Measurements from ENCODE around the gene CFC1. TPM values are rescaled to one million over a fixed set of nuclear protein-coding genes. Genes with fewer than 3 reads are reported as not detected.
"Not testable (repeated sequence)": the region's sequence is repeated elsewhere in the genome, so short reads cannot be mapped to it uniquely, and the experiment has no call there.

The CFC1 gene
- total and polyA plus RNA-seq, 2 of the 8 experiments (the other 6 are each of a cell fraction or from before 2014, with no cell fraction given), result 0.14 TPM; not detected in 1

DNA sequence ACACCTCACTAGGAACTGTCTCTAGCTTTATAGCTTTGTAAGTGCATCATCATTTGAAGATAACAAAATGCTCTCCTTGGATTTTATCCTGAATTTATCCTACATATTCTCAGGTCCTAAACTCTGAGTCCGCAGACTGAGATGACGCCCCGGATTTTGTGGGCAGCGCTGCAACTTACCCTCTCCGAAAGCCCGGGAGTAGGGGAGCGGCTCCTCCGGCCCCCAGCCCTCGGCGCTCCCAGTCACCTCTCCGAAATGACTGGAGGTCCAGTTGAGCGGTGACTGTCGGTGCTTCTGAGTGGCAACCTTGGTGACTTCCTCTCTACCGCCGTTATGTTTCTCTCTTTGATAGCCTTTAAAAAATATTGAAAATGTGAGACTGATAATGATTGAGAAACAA, 912 bp downstream of the CFC1 start:
- WGBS, 2 experiments (ENCODE audit: extremely low coverage in 1 of 2, insufficient coverage in 1 of 2, insufficient read length in 1 of 2, insufficient replicate concordance in 2 of 2, low coverage in 1 of 2, low lambda C conversion rate in 2 of 2, missing lambda C conversion rate in 1 of 2), result 29% methylated on average over 11 of the region's 15 CpGs; no CpG with 5 or more reads in 1 of the 2 experiments
- H2BK20ac ChIP-seq (ENCODE audit: low read length); H4K20me1 ChIP-seq (replicated peaks in 1 of 2; ENCODE audit: control insufficient read depth in 1 of 2, insufficient read depth in 2 of 2, low read length in 2 of 2); H3K4ac ChIP-seq (replicated peaks; ENCODE audit: insufficient read length, low read depth, low read length); H2BK5ac ChIP-seq (ENCODE audit: low read depth, low read length); H3K23me2 ChIP-seq (ENCODE audit: low read depth, low read length); H2AK5ac ChIP-seq (ENCODE audit: low read depth, low read length); H3K9ac ChIP-seq (replicated peaks in 1 of 4; ENCODE audit: extremely low read depth in 1 of 4, low read depth in 3 of 4, low read length in 3 of 4); H2AFZ ChIP-seq (ENCODE audit: low read length); FAIRE-seq; H3K56ac ChIP-seq (replicated peaks; ENCODE audit: insufficient read length, low read depth, low read length); H4K91ac ChIP-seq (replicated peaks; ENCODE audit: insufficient read length, low read length); H3K4me3 ChIP-seq (ENCODE audit: extremely low read depth in 1 of 4, insufficient read depth in 2 of 4, low read depth in 3 of 4, low read length in 4 of 4); H3K27me3 ChIP-seq (replicated peaks in 1 of 4; ENCODE audit: control insufficient read depth in 3 of 4, extremely low read depth in 1 of 4, insufficient read depth in 3 of 4, low read length in 3 of 4); CTCF ChIA-PET (ENCODE audit: partially characterized antibody); H3K14ac ChIP-seq (ENCODE audit: insufficient read length); H3K36me3 ChIP-seq (ENCODE audit: control insufficient read depth in 2 of 4, insufficient read depth in 4 of 4, low read length in 3 of 4); H2BK15ac ChIP-seq (ENCODE audit: low read length); H3K79me1 ChIP-seq (ENCODE audit: low read depth, low read length); H3K4me1 ChIP-seq (replicated peaks in 1 of 4; ENCODE audit: control insufficient read depth in 3 of 4, insufficient read depth in 4 of 4, low read length in 3 of 4); H3K18ac ChIP-seq (ENCODE audit: extremely low read depth, low read length); H4K5ac ChIP-seq (ENCODE audit: insufficient read length, low read depth, low read length); H2BK120ac ChIP-seq (replicated peaks; ENCODE audit: low read depth, low read length); H3K27ac ChIP-seq (ENCODE audit: low read depth, low read length); H4K8ac ChIP-seq (ENCODE audit: extremely low read depth, insufficient read depth, low read length); POLR2A ChIA-PET (ENCODE audit: partially characterized antibody); H3K79me2 ChIP-seq (ENCODE audit: control insufficient read depth in 1 of 2, insufficient read depth in 2 of 2, low read length in 2 of 2); H3K23ac ChIP-seq (ENCODE audit: insufficient read length); H3K9me3 ChIP-seq (ENCODE audit: insufficient read depth in 2 of 2, low read depth in 1 of 2, low read length in 1 of 2); H2BK12ac ChIP-seq (ENCODE audit: low read depth, low read length): not testable (repeated sequence)
- H3K4me2 ChIP-seq (ENCODE audit: insufficient read depth in 1 of 2, low read depth in 2 of 2, low read length in 2 of 2), result peak overlapping the region in 1 of 2 experiments; percentile 53; a peak in 1 of 4 replicates
- peak in 1 of 2 experiments; percentile 52 for DNase-seq (ENCODE audit: low read depth in 1 of 2, low spot score in 2 of 2)

DNA sequence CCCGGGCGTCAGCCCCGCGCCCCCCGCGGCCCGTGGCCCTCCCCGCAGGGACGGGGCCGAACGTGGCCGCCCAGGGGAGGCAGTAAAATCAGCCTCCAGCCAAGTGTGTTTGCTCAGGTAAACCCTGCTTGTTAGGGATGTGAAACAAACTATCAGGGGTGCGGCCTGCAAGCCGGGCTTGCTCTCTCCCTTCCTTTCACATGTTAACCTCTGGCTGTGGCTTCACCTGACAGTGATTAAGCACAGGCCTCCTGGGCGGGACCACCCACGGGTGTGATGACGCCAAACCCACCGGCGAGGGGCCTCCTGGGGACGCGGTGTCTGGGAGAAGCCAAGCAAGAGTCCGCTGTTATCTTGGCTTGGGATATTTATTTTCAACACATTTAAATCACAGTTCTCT, 1.4 kb downstream of the CFC1 start:
- WGBS, 2 experiments (ENCODE audit: extremely low coverage in 1 of 2, insufficient coverage in 1 of 2, insufficient read length in 1 of 2, insufficient replicate concordance in 2 of 2, low coverage in 1 of 2, low lambda C conversion rate in 2 of 2, missing lambda C conversion rate in 1 of 2), result no CpG with 5 or more reads among the region's 22 CpGs
- H3K23ac ChIP-seq (ENCODE audit: insufficient read length); H4K91ac ChIP-seq (replicated peaks; ENCODE audit: insufficient read length, low read length); H3K18ac ChIP-seq (ENCODE audit: extremely low read depth, low read length); H3K14ac ChIP-seq (ENCODE audit: insufficient read length); H3K9ac ChIP-seq (replicated peaks in 1 of 4; ENCODE audit: extremely low read depth in 1 of 4, low read depth in 3 of 4, low read length in 3 of 4); H3K4me3 ChIP-seq (ENCODE audit: extremely low read depth in 1 of 4, insufficient read depth in 2 of 4, low read depth in 3 of 4, low read length in 4 of 4); H3K56ac ChIP-seq (replicated peaks; ENCODE audit: insufficient read length, low read depth, low read length); H4K20me1 ChIP-seq (replicated peaks in 1 of 2; ENCODE audit: control insufficient read depth in 1 of 2, insufficient read depth in 2 of 2, low read length in 2 of 2); H2BK120ac ChIP-seq (replicated peaks; ENCODE audit: low read depth, low read length); POLR2A ChIA-PET (ENCODE audit: partially characterized antibody); H4K8ac ChIP-seq (ENCODE audit: extremely low read depth, insufficient read depth, low read length); H3K79me2 ChIP-seq (ENCODE audit: control insufficient read depth in 1 of 2, insufficient read depth in 2 of 2, low read length in 2 of 2); H3K27ac ChIP-seq (ENCODE audit: low read depth, low read length); DNase-seq (ENCODE audit: low read depth in 1 of 2, low spot score in 2 of 2); H2AK5ac ChIP-seq (ENCODE audit: low read depth, low read length); H3K36me3 ChIP-seq (ENCODE audit: control insufficient read depth in 2 of 4, insufficient read depth in 4 of 4, low read length in 3 of 4); H3K4ac ChIP-seq (replicated peaks; ENCODE audit: insufficient read length, low read depth, low read length); H2AFZ ChIP-seq (ENCODE audit: low read length); H4K5ac ChIP-seq (ENCODE audit: insufficient read length, low read depth, low read length); CTCF ChIA-PET (ENCODE audit: partially characterized antibody); H3K4me1 ChIP-seq (replicated peaks in 1 of 4; ENCODE audit: control insufficient read depth in 3 of 4, insufficient read depth in 4 of 4, low read length in 3 of 4); H2BK12ac ChIP-seq (ENCODE audit: low read depth, low read length); H2BK15ac ChIP-seq (ENCODE audit: low read length); H2BK20ac ChIP-seq (ENCODE audit: low read length); H3K79me1 ChIP-seq (ENCODE audit: low read depth, low read length); H3K23me2 ChIP-seq (ENCODE audit: low read depth, low read length); H3K9me3 ChIP-seq (ENCODE audit: insufficient read depth in 2 of 2, low read depth in 1 of 2, low read length in 1 of 2); H2BK5ac ChIP-seq (ENCODE audit: low read depth, low read length); H3K27me3 ChIP-seq (replicated peaks in 1 of 4; ENCODE audit: control insufficient read depth in 3 of 4, extremely low read depth in 1 of 4, insufficient read depth in 3 of 4, low read length in 3 of 4): not testable (repeated sequence)
- peak; percentile 78 for FAIRE-seq
- H3K4me2 ChIP-seq (ENCODE audit: insufficient read depth in 1 of 2, low read depth in 2 of 2, low read length in 2 of 2), result peak overlapping the region in 1 of 2 experiments; percentile 53; a peak in 1 of 4 replicates
